SK-N-SH (cell line): Measurements from ENCODE around the gene CCL23. TPM values are rescaled to one million over a fixed set of nuclear protein-coding genes. Genes with fewer than 3 reads are reported as not detected.
A peak's percentile ranks its signal among the peaks of the same experiment; 100 is the strongest.

ENCODE experiments used
- CTCF ChIA-PET: fragments of 300-600, 350-600 bp; formaldehyde crosslinking; extraction: SDS; loops from one replicate; lab custom pipeline; 2021; lab: Yijun Ruan, JAX
- POLR2A ChIA-PET: fragments of 350-600 bp; sonication (Branson Sonifier 250); formaldehyde crosslinking; extraction: SDS; loops from one replicate; lab custom pipeline; 2020; ENCODE audit warnings: antibody characterized with exemption, inconsistent platforms; lab: Yijun Ruan, JAX
- DNase-seq: peaks from one replicate; pipeline ENCODE4 v3.0.0; 2012
- H2AFZ ChIP-seq: fragments of 200-600 bp; sonication (generic); 2 replicates; pipeline ENCODE4 v1.8.1; 2016; ENCODE audit warnings: antibody characterized with exemption, mild to moderate bottlenecking, low read depth
- H3F3A ChIP-seq: fragments of 200-600 bp; sonication (generic); replicated peaks from 2 replicates; pipeline ENCODE3; 2016; ENCODE audit warnings: antibody characterized with exemption, mild to moderate bottlenecking; ENCODE audit not compliant: insufficient read depth
- H3K27ac ChIP-seq, 2 experiments: fragments of 200-500 bp in 1 of 2; fragments of 200-600 bp in 1 of 2; sonication (Bioruptor generic) in 1 of 2; sonication (generic), shearing (Covaris generic) in 1 of 2; 2 replicates each; pipeline versions ENCODE4 v1.5.1 to v1.6.1; 2014 to 2016; ENCODE audit warnings: low read depth in 2 of 2, inconsistent platforms in 1 of 2, low read length in 1 of 2, mild to moderate bottlenecking in 1 of 2, mixed read lengths in 1 of 2
- H3K27me3 ChIP-seq: fragments of 200-600 bp; sonication (generic), shearing (Covaris generic); 2 replicates; pipeline ENCODE4 v1.6.1; 2016; ENCODE audit warnings: mixed run types; ENCODE audit not compliant: insufficient read depth
- H3K36me3 ChIP-seq, 2 experiments: fragments of 200-500 bp in 1 of 2; fragments of 200-600 bp in 1 of 2; sonication (Bioruptor generic) in 1 of 2; sonication (generic) in 1 of 2; replicated peaks in 1 of 2; 2 replicates each; pipeline versions ENCODE3 to v1.5.1; 2014 to 2016; ENCODE audit warnings: low read length in 1 of 2, mild to moderate bottlenecking in 1 of 2; ENCODE audit not compliant: insufficient read depth in 2 of 2, control insufficient read depth in 1 of 2
- H3K4me1 ChIP-seq, 2 experiments: fragments of 200-500 bp in 1 of 2; fragments of 200-600 bp in 1 of 2; sonication (Bioruptor generic) in 1 of 2; sonication (generic), shearing (Covaris generic) in 1 of 2; 2 replicates each; pipeline versions ENCODE4 v1.5.1 to v1.6.1; 2014 to 2016; ENCODE audit warnings: low read depth in 1 of 2, low read length in 1 of 2, mixed run types in 1 of 2; ENCODE audit not compliant: insufficient read depth in 2 of 2, control insufficient read depth in 1 of 2
- H3K4me2 ChIP-seq: fragments of 200-600 bp; sonication (generic), shearing (Covaris generic); 2 replicates; pipeline ENCODE4 v1.6.1; 2017; ENCODE audit warnings: mixed run types
- H3K4me3 ChIP-seq, 2 experiments: fragments of 200-500 bp in 1 of 2; fragments of 200-600 bp in 1 of 2; sonication (Bioruptor generic) in 1 of 2; sonication (generic), shearing (Covaris generic) in 1 of 2; 2 replicates each; pipeline versions ENCODE4 v1.5.1 to v1.8.1; 2014 to 2016; ENCODE audit warnings: low read depth in 2 of 2, inconsistent platforms in 1 of 2, low read length in 1 of 2, mild to moderate bottlenecking in 1 of 2, mixed read lengths in 1 of 2, moderate library complexity in 1 of 2
- H3K79me2 ChIP-seq: fragments of 200-600 bp; sonication (generic); 2 replicates; pipeline ENCODE4 v1.8.1; 2017; ENCODE audit warnings: mild to moderate bottlenecking; ENCODE audit not compliant: insufficient read depth
- H3K9ac ChIP-seq: fragments of 200-600 bp; sonication (generic); 2 replicates; pipeline ENCODE4 v1.6.1; 2017; ENCODE audit warnings: mixed run types
- H3K9me2 ChIP-seq: fragments of 200-600 bp; sonication (generic); 2 replicates; pipeline ENCODE4 v1.6.1; 2017; ENCODE audit warnings: mixed run types
- H3K9me3 ChIP-seq: fragments of 200-600 bp; sonication (generic); 2 replicates; pipeline ENCODE4 v1.6.1; 2017; ENCODE audit warnings: mixed run types, mild to moderate bottlenecking, moderate library complexity
- H4K20me1 ChIP-seq: fragments of 200-600 bp; sonication (generic); 2 replicates; pipeline ENCODE4 v1.6.1; 2017; ENCODE audit warnings: mild to moderate bottlenecking, mixed run types; ENCODE audit not compliant: insufficient read depth
- CHD2 ChIP-seq: fragments of 150-350 bp; IDR thresholded peaks from 2 replicates; pipeline ENCODE4 v1.6.1; 2018; ENCODE audit warnings: low read length; ENCODE audit not compliant: partially characterized antibody
- CTCF ChIP-seq: fragments of 200-600 bp; sonication (generic); IDR thresholded peaks from 2 replicates; pipeline ENCODE4 v1.6.1; 2017; ENCODE audit warnings: antibody characterized with exemption, mild to moderate bottlenecking, moderate library complexity
- ELF1 ChIP-seq: IDR thresholded peaks from 2 replicates; pipeline ENCODE4 v1.4.0; 2012
- FOSL2 ChIP-seq: IDR thresholded peaks from 2 replicates; pipeline ENCODE4 v1.4.0; 2012; ENCODE audit warnings: low read depth, mild to moderate bottlenecking, moderate library complexity, borderline replicate concordance
- FOXJ3 ChIP-seq: sonication (generic); formaldehyde crosslinking; IDR thresholded peaks from 2 replicates; pipeline ENCODE4 v1.5.1; 2020; ENCODE audit warnings: mild to moderate bottlenecking, missing genetic modification reagents
- FOXM1 ChIP-seq: IDR thresholded peaks from 2 replicates; pipeline ENCODE4 v1.4.0; 2012; ENCODE audit warnings: low read depth, mild to moderate bottlenecking
- GABPA ChIP-seq: IDR thresholded peaks from 2 replicates; pipeline ENCODE4 v1.4.0; 2012; ENCODE audit warnings: low read depth, mild to moderate bottlenecking
- GATA2 ChIP-seq: sonication (generic); formaldehyde crosslinking; IDR thresholded peaks from 2 replicates; pipeline ENCODE4 v1.5.0; 2020; ENCODE audit warnings: mild to moderate bottlenecking, missing genetic modification reagents
- JUND ChIP-seq: IDR thresholded peaks from 2 replicates; pipeline ENCODE4 v1.4.0; 2012
- RAD21 ChIP-seq: IDR thresholded peaks from 2 replicates; pipeline ENCODE4 v1.6.1; 2012; ENCODE audit warnings: mild to moderate bottlenecking, low read length
- RCOR1 ChIP-seq: fragments of 150-350 bp; IDR thresholded peaks from 2 replicates; pipeline ENCODE4 v1.6.1; 2017; ENCODE audit warnings: antibody characterized with exemption, low read length
- RFX5 ChIP-seq: IDR thresholded peaks from 2 replicates; pipeline ENCODE4 v1.6.1; 2012; ENCODE audit warnings: mild to moderate bottlenecking, improper control_type of control experiment, low read length
- SIN3A ChIP-seq: IDR thresholded peaks from 2 replicates; pipeline ENCODE4 v1.6.1; 2012; ENCODE audit warnings: low read depth, mild to moderate bottlenecking, low read length, moderate library complexity, borderline replicate concordance
- USF1 ChIP-seq: IDR thresholded peaks from 2 replicates; pipeline ENCODE4 v1.4.0; 2012; ENCODE audit warnings: low read depth, borderline replicate concordance
- YY1 ChIP-seq: IDR thresholded peaks from 2 replicates; pipeline ENCODE4 v1.4.0; 2012; ENCODE audit warnings: low read depth, mild to moderate bottlenecking
- WGBS: methylation state at CpG from one replicate; pipeline ENCODE4 v1.1.6; 2017; ENCODE audit warnings: low lambda C conversion rate; 5-methylcytosine and 5-hydroxymethylcytosine counted together
- polyA plus RNA-seq, 3 experiments: library from polyadenylated mRNA; depleted of rRNA; stranded (reverse); fragments of >200 nt; gene quantifications; 2 replicates each; pipeline ENCODE4 v1.2.3, GENCODE V29; 2012

Gene CCL23
- polyA plus RNA-seq, 1 of the 3 experiments (the other 2 are of a cell fraction), result not detected

- H2AFZ ChIP-seq, result no peak overlapping the region
- H3K79me2 ChIP-seq, result no peaks in the 10 kb centered on the region
- H4K20me1 ChIP-seq, result no peaks in the 10 kb centered on the region
- peak; percentile 57 for TF ChIP-seq CTCF
- no peak for TF ChIP-seq FOXM1
- TF ChIP-seq, all 33 proteins: peak for 1
- Histone ChIP-seq H3K4me3 (no peak overlapping the region), H3K9ac (no peak overlapping the region), H3K9me3 (no peaks in the 10 kb centered on the region), H3K9me2 (no peaks in the 10 kb centered on the region), H3K36me3 (no peaks in the 10 kb centered on the region), H3K27me3 (no peaks in the 10 kb centered on the region; the same call in 1 of the 2 replicates), H3K4me1 (no peaks in the 10 kb centered on the region), H3K27ac (no peak overlapping the region), H3K4me2 (no peak overlapping the region), H3F3A (no peaks in the 10 kb centered on the region)
- 27% methylated on average over 14 of the region's 14 CpGs for WGBS
- CTCF ChIA-PET, result no interaction called here
- POLR2A ChIA-PET, result no interaction called here
- peak; percentile 10 for DNase-seq
Observed at GRCh38 chr17:36008998-36009665, 8.6 kb downstream of the CCL23 start.

GRCh38 chr17:36004594-36005108, 13.1 kb downstream of the CCL23 start:
- no peak for DNase-seq
- WGBS, result 6% methylated on average over 4 of the region's 4 CpGs
- Histone ChIP-seq H3K79me2 (no peaks in the 10 kb centered on the region), H3K4me3 (no peak overlapping the region), H3K4me1 (no peaks in the 10 kb centered on the region), H3K4me2 (no peak overlapping the region), H3K27ac (no peak overlapping the region), H3K9me3 (no peaks in the 10 kb centered on the region), H3K36me3 (no peaks in the 10 kb centered on the region), H3K9ac (no peak overlapping the region), H3F3A (no peaks in the 10 kb centered on the region), H4K20me1 (no peaks in the 10 kb centered on the region), H2AFZ (no peak overlapping the region), H3K9me2 (no peaks in the 10 kb centered on the region), H3K27me3 (no peaks in the 10 kb centered on the region; the same call in 1 of the 2 replicates)
- POLR2A ChIA-PET, result interaction anchor here (0.7 kb wide), 1 partner anchor 62 kb away, joined by 5 read pairs; no protein-coding TSS in a partner anchor
- TF ChIP-seq GABPA (no peak), JUND (no peak), SIN3A (no peak), RFX5 (no peak), ELF1 (no peak), USF1 (no peak), GATA2 (CRISPR knock-in tag) (no peak), FOSL2 (no peak), RAD21 (no peak), YY1 (no peak), RCOR1 (no peak), CHD2 (no peak), FOXJ3 (no peak)
- CTCF ChIA-PET, result interaction anchor here (1.0 to 1.2 kb wide), 2 partner anchors 33 to 68 kb away, joined by 3 to 4 read pairs; no protein-coding TSS in a partner anchor
